ENCODE data around the gene TAS2R30. TPM values are rescaled to one million over a fixed set of nuclear protein-coding genes. Genes with fewer than 3 reads are reported as not detected.
"Not testable (repeated sequence)": the region's sequence is repeated elsewhere in the genome, so short reads cannot be mapped to it uniquely, and the experiment has no call there.

TAS2R30 gene
- total RNA-seq, 4 donors from 2014 or later = 1.4 to 23.2 (median 12.3) TPM

DNA sequence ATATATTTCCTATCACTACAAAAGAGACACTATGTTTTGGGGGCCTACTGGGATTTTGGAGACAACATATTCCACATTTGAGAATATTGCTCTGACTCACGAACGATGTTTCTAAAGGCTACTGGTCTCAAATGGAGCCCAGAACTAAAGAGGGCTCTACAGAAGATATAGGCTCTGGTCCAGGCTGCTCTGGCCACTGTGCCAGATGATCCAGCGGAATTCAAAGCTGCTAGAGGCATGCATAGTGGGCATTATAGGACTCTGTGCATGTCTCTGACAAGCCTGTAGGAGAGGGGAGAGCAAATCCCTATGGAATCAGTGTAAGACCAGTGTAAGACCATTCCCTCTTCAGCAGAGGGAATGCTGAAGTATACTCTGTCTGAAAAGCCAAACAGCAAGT is 4.1 kb downstream of the TAS2R30 start:
- intact Hi-C loops (cut with DNase I; ENCODE audit: low total_unique reads) = no loop called here
- 93 to 95% methylated on average over 2 to 3 of the region's 3 CpGs for WGBS, 2 donors (ENCODE audit: low coverage in 1 of 2)
- Histone ChIP-seq H3K4me1 (no peaks in the 10 kb centered on the region), H3K9me3 (no peaks in the 10 kb centered on the region), H3K27me3 (no peaks in the 10 kb centered on the region), H3K27ac (no peak overlapping the region), H3K36me3 (no peaks in the 10 kb centered on the region), H3K4me3 (no peak overlapping the region)
- DNase-seq = no peak
- TF ChIP-seq POLR2A (IDR thresholded peaks at IDR 0.05) (no peak), POLR2AphosphoS5 (IDR thresholded peaks at IDR 0.05) (no peak), EP300 (IDR thresholded peaks at IDR 0.05; ENCODE audit: low read depth) (no peak)
- TF ChIP-seq, protein P1, sequence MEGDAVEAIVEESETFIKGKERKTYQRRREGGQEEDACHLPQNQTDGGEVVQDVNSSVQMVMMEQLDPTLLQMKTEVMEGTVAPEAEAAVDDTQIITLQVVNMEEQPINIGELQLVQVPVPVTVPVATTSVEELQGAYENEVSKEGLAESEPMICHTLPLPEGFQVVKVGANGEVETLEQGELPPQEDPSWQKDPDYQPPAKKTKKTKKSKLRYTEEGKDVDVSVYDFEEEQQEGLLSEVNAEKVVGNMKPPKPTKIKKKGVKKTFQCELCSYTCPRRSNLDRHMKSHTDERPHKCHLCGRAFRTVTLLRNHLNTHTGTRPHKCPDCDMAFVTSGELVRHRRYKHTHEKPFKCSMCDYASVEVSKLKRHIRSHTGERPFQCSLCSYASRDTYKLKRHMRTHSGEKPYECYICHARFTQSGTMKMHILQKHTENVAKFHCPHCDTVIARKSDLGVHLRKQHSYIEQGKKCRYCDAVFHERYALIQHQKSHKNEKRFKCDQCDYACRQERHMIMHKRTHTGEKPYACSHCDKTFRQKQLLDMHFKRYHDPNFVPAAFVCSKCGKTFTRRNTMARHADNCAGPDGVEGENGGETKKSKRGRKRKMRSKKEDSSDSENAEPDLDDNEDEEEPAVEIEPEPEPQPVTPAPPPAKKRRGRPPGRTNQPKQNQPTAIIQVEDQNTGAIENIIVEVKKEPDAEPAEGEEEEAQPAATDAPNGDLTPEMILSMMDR (IDR thresholded peaks at IDR 0.05) = no peak
- in situ Hi-C loops (cut with MboI; ENCODE audit: low pct_ligation_motif_present in 1 of 4, low pct_unique_long_range_greater_than_20kb in 1 of 4, low sequenced_read_pairs in 3 of 4) = no loop called here

DNA sequence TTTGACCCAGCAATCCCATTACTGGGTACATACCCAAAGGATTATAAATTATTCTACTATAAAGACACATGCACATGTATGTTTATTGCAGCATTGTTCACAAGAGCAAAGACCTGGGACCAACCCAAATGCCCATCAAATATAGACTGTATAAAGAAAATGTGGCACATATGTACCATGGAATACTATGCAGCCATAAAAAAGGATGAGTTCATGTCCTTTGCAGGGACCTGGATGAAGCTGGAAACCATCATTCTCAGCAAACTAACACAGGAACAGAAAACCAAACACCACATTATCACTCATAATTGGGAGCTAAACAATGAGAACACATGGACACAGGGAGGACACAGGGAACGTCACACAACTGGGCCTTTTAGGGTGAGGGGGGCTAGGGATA is 20.3 kb downstream of the TAS2R30 start:
- intact Hi-C loops (cut with DNase I; ENCODE audit: low total_unique reads); H3K4me1 ChIP-seq; H3K4me3 ChIP-seq; H3K27me3 ChIP-seq; DNase-seq; in situ Hi-C loops (cut with MboI; ENCODE audit: low pct_ligation_motif_present in 1 of 4, low pct_unique_long_range_greater_than_20kb in 1 of 4, low sequenced_read_pairs in 3 of 4); H3K27ac ChIP-seq: not testable (repeated sequence)
- 100% methylated on average over 1 of the region's 1 CpG for WGBS, 2 donors (ENCODE audit: low coverage in 1 of 2)
- Histone ChIP-seq H3K36me3 (peaks cover 0 to 15% (median 0%) of the 10 kb centered on the region in 4 donors), H3K9me3 (peaks cover 0 to 15% of the 10 kb centered on the region in 2 donors)

DNA sequence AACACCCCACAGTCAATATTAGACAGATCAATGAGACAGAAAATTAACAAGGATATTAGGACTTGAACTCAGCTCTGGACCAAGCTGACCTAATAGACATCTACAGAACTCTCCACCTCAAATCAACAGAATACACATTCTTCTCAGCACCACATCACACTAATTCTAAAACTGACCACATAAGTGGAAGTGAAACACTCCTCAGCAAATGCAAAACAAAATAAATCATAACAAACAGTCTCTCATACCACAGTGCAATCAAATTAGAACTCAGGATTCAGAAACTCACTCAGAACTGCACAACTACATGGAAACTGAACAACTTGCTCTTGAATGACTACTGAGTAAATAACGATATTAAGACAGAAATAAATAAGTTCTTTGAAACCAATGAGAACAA is 23.2 kb downstream of the TAS2R30 start:
- intact Hi-C loops (cut with DNase I; ENCODE audit: low total_unique reads) = not testable (repeated sequence)

DNA sequence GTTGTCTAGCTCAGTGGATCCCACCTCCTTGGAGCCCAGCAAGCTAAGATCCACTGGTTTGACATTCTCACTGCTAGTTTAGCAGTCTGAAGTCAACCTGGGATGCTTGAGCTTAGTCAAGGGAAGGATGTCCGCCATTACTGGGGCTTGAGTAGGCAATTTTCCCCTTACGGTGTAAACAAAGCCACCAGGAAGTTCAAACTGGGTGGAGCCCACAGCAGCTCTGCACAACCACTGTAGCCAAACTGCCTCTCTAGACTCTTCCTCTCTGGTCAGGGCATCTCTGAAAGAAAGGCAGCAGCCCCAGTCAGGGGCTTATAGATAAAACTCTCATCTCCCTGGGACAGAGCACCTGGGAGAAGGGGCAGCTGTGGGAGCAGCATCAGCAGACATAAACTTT is 25.6 kb downstream of the TAS2R30 start:
- TF ChIP-seq POLR2AphosphoS5 (IDR thresholded peaks at IDR 0.05) (no peak), EP300 (IDR thresholded peaks at IDR 0.05; ENCODE audit: low read depth) (no peak), POLR2A (IDR thresholded peaks at IDR 0.05) (no peak)
- TF ChIP-seq, protein P1 (IDR thresholded peaks at IDR 0.05) = no peak
- WGBS, 2 donors (ENCODE audit: low coverage in 1 of 2) = 75 to 100% methylated on average over 1 to 2 of the region's 2 CpGs
- H3K36me3 ChIP-seq = peaks cover 0 to 10% (median 0%) of the 10 kb centered on the region in 4 donors
- no peak overlapping the region for H3K4me3 ChIP-seq
- no peaks in the 10 kb centered on the region for H3K27me3 ChIP-seq
- in situ Hi-C loops (cut with MboI; ENCODE audit: low pct_ligation_motif_present in 1 of 4, low pct_unique_long_range_greater_than_20kb in 1 of 4, low sequenced_read_pairs in 3 of 4) = no loop called here
- peaks cover 0 to 15% of the 10 kb centered on the region in 2 donors for H3K9me3 ChIP-seq
- intact Hi-C loops (cut with DNase I; ENCODE audit: low total_unique reads) = no loop called here
- DNase-seq = no peak
- no peak overlapping the region for H3K27ac ChIP-seq
- no peaks in the 10 kb centered on the region for H3K4me1 ChIP-seq

More for the DNA sequence above, 23.2 kb downstream of the TAS2R30 start:
- WGBS, 2 donors (ENCODE audit: low coverage in 1 of 2) = 80 to 81% methylated on average over 1 of the region's 1 CpG
- H3K36me3 ChIP-seq = peaks cover 0 to 17% (median 0%) of the 10 kb centered on the region in 4 donors
- H3K27me3 ChIP-seq; H3K4me1 ChIP-seq; H3K4me3 ChIP-seq; H3K27ac ChIP-seq; in situ Hi-C loops (cut with MboI; ENCODE audit: low pct_ligation_motif_present in 1 of 4, low pct_unique_long_range_greater_than_20kb in 1 of 4, low sequenced_read_pairs in 3 of 4); DNase-seq: not testable (repeated sequence)
- H3K9me3 ChIP-seq = peaks cover 0 to 15% of the 10 kb centered on the region in 2 donors

DNA sequence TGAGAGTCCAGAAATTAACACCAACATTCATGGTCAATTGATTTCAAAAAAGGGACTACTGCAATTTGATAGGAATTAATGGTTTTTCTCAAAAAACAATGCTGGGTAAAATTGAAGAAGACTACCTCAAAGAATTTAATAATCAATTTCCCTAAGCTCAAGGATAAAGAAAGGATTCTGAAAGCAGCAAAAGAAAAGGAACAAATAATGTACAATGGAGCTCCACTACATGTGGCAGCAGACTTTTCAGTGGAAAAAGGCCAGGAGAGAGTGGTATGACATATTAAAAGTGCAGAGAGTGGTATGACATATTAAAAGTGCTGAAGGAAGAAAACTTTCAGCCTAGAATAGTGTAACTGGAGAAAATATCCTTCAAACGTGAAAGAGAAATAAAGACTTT is 26.7 kb downstream of the TAS2R30 start:
- in situ Hi-C loops (cut with MboI; ENCODE audit: low pct_ligation_motif_present in 1 of 4, low pct_unique_long_range_greater_than_20kb in 1 of 4, low sequenced_read_pairs in 3 of 4) = no loop called here
- WGBS, 2 donors (ENCODE audit: low coverage in 1 of 2) = 96 to 100% methylated on average over 1 of the region's 1 CpG
- H3K4me1 ChIP-seq = no peaks in the 10 kb centered on the region

More for the DNA sequence above, 26.7 kb downstream of the TAS2R30 start:
- intact Hi-C loops (cut with DNase I; ENCODE audit: low total_unique reads) = no loop called here
- Histone ChIP-seq H3K27me3 (no peaks in the 10 kb centered on the region), H3K27ac (no peak overlapping the region), H3K9me3 (peaks cover 0 to 21% of the 10 kb centered on the region in 2 donors), H3K36me3 (peaks cover 0 to 10% (median 0%) of the 10 kb centered on the region in 4 donors), H3K4me3 (no peak overlapping the region)
- TF ChIP-seq POLR2AphosphoS5 (IDR thresholded peaks at IDR 0.05) = no peak
- TF ChIP-seq POLR2A (IDR thresholded peaks at IDR 0.05) = no peak
- TF ChIP-seq EP300 (IDR thresholded peaks at IDR 0.05; ENCODE audit: low read depth) = no peak
- TF ChIP-seq, protein P1 (IDR thresholded peaks at IDR 0.05) = no peak
- DNase-seq = no peak

Data from transverse colon (tissue), 4 donors.